GM21423 (cell line): ENCODE results near the gene OR2V1.

Experiments used
- ATAC-seq: cut with Tn5 transposase; IDR thresholded peaks from one replicate; pipeline ENCODE4 v1.9.1; 2021; ENCODE audit warnings: mild to moderate bottlenecking, moderate library complexity; ENCODE audit not compliant: unreplicated experiment

Gene OR2V1

GRCh38 chr5:181076920-181077319 lies 54.0 kb downstream of the OR2V1 start:
- no peak for ATAC-seq
